Measurements from ENCODE around the gene TMEM266.
A peak's percentile ranks its signal among the peaks of the same experiment; 100 is the strongest.
"Not testable (repeated sequence)": the region's sequence is repeated elsewhere in the genome, so short reads cannot be mapped to it uniquely, and the experiment has no call there.

Gene TMEM266, protein sequence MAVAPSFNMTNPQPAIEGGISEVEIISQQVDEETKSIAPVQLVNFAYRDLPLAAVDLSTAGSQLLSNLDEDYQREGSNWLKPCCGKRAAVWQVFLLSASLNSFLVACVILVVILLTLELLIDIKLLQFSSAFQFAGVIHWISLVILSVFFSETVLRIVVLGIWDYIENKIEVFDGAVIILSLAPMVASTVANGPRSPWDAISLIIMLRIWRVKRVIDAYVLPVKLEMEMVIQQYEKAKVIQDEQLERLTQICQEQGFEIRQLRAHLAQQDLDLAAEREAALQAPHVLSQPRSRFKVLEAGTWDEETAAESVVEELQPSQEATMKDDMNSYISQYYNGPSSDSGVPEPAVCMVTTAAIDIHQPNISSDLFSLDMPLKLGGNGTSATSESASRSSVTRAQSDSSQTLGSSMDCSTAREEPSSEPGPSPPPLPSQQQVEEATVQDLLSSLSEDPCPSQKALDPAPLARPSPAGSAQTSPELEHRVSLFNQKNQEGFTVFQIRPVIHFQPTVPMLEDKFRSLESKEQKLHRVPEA

DNA sequence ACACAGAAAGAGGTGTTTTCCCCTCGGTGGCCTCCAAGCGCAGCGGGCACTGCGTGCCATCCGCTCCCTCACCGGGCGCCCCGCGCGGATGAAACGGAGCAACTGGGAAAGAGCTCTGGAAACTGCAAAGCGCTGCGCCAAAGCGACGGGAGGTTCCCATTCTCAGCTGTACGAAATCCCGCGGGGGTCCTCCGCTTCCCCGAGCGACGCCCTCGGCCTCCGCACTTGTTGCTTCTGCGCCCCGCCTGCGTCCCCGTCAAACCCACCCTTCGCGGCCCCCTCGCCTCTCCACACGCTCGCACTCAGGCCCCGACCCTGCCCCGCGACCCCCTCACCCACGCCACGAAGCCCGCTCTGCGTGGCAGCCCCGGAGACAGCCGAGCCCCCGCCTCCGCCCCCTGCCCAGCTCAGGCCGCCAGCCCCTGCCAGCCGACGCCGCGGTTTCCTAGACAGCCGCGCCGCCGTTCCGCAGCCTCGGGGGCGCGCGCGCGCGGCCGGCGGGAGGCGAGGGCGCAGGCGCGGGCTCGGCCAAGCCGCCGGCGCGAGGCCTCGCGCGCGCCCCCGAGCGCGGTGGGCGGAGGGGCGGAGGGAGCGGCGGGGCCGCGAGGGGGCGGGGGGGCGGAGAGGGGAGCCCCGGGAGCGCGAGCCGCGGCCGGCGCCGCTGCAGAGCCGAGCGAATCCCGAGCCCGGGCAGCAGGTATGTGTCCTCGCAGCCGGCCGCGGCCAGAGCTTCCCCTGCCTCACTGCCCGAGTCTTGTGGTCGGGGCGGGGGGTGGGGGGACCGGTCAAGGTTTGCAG is at the start of gene TMEM266:
TMEM266 (plus strand) TSS at position 666 of the 798 bp plus-strand sequence. CDS start 74,279 bp downstream, outside the sequence.
- DNase-seq (ENCODE audit: low read depth in 2 of 2): peak in 1 of 2 donors; percentile 17

DNA sequence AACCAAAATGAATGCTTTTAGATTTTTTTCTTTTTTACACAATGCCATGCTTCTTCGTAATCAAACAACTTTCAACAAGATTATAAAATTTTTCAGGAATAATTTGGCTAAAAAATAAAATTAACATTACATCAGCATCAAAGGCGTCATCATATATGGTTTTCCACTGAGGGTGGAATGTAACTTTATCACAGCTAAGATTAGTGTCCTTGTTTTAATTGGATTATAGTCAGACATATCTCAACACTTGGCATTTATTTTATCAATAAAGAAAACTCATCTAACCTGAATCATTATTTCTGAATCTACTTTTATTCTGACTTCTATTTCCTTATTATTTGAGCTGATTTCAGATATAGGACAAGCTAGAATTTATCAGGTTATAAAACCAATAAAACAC is 49.2 kb upstream of the TMEM266 start:
- no peak for DNase-seq (ENCODE audit: low read depth in 2 of 2)

DNA sequence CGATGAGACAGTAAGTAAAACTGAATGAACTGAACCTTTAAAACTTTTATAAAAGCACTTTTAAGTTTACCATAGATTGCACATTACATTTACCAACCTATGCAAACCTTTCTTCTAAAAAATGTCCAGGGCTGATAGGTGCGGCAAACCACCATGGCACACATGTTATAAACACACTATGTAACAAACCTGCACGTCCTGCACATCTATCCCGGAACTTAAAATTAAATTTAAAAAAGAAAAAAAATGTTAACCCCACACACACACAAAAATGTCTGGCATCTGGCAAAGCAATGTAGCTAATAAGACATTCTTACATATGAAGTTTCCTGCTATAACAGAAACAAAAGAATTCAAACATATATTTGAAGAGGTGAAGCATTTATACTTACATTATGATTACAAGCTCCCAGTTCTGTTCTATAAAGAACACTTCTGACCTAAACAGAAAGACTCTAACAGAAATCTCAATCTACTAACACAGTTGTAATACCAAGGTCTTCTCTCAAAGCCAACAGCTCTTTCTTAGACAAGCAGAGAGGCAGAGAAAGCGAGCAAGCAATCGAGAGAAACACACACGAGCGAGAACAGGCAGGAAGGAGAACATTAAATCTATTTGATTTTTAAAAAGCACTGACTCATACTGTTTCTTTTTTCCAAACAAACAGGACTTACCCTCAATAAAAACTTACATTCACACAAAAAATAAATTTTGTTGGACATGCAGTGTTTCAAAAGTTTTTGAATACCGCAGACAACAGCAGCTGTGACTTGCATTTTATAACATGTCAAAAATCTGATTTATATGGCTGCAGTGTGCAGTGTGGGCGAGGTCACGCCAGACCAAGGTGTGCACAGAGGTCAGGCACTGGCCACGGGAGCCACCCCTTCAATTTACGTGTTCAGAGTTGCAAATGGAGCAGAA is 47.9 kb upstream of the TMEM266 start, which contains the start of gene NRG4:
NRG4 (minus strand) TSS at position 798 of the 925 bp plus-strand sequence. CDS start 1,194 bp downstream, outside the sequence.
- no peak for DNase-seq (ENCODE audit: low read depth in 2 of 2)

DNA sequence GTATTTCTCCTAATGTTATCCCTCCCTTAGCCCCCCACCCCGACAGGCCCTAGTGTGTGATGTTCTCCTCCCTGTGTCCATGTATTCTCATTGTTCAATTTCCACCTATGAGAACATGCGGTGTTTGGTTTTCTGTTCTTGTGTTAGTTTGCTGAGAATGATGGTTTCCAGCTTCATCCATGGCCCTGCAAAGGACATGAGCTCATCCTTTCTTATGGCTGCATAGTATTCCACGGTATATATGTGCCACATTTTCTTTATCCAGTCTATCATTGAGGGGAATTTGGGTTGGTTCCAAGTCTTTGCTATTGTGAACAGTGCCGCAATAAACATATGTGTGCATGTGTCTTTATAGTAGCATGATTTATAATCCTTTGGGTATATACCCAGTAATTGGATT is 46.3 kb upstream of the TMEM266 start:
- not testable (repeated sequence) for DNase-seq (ENCODE audit: low read depth in 2 of 2)

DNA sequence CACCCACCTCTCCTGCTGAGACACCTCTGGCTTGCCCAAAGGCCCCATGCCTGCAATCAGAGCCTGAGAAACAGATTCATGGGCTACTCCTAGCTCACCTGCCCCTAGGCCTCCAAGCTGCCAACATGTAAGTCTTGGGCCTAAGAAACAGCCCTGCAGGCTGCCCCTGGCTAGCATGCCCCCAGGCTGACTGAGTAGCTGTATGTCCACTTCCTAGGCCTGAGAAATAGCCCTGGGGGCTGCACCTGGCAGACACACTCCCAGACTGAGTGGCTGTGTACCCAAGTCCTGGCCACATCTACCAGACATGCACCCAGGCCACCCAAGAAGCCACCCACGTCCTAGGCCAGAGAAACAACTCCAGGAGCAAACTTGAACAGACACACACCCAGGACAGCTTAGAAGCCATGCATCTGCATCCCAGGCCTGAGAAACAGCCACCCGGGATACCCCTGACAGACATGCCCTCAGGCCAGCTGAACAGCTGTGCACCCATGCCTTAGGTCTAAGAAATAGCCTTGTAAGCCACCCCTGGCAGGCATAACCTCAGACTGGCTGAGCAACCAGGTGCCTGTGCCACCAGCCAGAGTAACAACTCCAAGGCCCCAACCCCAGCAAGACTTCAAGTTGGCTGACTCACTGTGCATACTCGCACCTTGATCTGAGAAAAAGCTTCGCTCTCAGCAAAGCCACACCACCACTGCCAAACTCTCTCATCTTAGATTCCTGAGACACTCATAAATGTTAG is 35.6 kb upstream of the TMEM266 start:
- no peak for DNase-seq (ENCODE audit: low read depth in 2 of 2)

DNA sequence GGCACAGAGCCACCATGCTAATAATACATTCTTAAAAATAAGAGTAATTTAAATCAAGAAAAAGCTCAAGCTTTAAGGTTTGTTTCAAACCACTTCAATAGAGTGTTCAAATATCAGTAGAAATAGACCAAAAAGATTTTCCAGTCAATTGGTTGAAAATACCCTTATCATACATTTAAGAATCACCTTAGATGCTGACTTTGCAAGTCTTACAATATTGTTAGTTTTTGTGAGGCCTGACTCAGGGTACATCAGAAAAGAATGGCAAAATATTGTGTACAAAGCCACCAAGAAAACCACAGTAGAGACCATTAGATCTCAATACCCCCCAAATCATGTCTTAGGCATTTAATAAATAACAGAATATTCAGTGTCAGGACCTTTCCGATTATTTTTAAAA is 27.7 kb upstream of the TMEM266 start:
- DNase-seq (ENCODE audit: low read depth in 2 of 2): no peak

DNA sequence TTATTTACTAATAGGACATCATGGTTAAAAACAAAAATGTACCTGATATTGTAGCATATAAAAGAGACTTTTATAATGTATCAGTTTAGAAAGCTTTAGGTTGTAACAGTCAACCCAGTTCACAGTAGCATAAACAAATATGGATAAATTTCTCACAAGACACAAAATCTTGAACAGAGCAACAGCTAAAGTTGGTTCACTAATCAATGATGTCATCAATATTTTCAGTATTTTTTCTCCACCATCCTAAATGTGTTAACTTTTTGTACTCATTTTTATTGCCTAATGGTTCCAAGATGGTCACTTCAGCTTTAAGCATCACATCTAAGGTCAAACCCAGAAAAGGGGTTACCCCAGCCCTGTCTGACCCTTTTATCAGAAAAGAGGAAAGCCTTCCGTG is 26.3 kb upstream of the TMEM266 start:
- no peak for DNase-seq (ENCODE audit: low read depth in 2 of 2)

DNA sequence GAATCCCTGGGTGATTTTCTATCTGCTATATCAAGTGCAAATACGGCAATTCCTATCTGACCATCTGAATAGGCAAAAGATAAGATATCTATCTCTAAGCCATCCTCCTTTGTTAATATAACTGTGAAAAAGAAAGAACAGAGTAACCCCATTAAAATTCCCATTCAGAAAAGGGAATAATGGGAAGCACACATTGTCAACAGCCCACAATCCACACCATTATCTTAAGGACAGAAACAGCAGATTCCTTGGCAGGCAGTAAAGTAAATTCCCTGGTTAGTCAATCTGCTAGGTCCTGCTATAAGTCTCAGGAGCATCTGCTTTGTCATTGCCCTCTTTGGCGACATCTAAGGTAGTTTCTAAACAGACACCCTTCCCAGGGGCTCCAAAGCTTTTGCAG is 25.7 kb upstream of the TMEM266 start:
- DNase-seq (ENCODE audit: low read depth in 2 of 2): no peak

DNA sequence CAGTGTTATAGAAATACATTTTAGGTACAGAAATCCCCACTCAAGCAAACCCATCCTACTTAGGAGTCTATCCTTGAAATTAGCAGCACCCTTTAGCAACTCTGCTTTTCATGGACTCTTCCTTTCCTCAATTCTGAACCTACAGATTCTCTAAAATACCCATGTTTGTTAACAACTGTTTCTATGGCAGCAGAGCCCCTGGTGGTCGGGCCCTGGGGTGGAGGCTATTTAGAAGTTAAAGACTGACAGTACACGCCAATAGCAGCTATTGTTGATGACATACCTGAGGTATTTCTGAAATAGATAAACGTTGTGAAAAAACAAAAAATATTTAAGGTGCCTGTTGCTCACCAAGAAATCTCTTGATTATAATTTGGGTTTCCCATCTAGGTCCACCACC is 24.2 kb upstream of the TMEM266 start:
- DNase-seq (ENCODE audit: low read depth in 2 of 2): no peak

DNA sequence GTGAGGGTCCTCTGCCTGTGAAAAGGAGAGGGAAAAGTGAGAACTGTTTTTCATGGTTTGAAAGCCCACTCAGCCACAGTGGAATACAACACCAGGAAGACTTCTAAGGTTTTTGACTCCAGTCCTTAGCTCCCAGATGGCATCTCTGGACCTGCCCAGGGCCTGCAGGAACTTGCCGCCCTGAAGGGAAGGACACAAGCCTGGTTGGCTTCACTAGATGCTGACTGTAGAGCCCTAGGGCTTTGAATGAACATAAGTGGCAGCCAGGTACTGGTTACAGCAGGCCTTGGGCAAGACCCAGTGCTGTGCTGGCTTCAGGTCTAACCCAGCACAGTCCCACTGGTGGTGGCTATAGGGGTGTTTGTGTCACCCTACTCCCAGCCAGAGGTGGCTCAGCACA is 21.3 kb upstream of the TMEM266 start:
- no peak for DNase-seq (ENCODE audit: low read depth in 2 of 2)

DNA sequence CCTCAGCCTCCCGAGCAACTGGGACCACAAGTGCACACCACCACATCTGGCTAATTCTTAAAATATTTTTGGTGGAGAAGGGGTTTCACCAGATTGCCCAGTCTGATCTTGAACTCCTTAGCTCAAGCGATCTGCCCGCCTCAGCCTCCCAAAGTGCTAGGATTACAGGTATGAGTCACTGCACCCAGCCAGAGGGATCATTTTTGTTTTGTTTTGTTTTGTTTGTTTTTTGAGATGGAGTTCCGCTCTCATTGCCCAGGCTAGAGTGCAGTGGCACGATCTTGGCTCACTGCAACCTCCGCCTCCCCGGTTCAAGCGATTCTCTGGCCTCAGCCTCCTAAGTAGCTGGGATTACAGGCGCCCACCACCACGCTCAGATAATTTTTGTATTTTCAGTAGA is 5.6 kb upstream of the TMEM266 start:
- DNase-seq (ENCODE audit: low read depth in 2 of 2): not testable (repeated sequence)

DNA sequence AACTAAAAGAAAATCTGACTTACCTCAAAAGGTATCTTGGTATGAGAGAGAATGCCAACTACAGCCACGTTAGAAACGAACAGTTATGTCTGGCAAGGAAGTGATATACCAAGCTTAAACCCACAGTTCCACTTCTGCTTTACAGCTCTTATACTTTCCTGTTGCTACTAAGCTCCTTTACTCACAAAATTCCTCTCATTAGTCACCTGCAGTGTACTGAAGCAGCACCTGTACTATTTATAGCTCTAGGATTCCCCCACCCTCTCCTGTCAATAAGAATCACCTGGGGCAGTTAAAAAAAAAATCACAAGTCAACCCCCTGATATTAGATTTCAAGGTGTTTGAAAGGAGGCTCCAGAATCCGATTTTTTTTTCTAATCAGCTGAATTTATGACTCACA is 2.9 kb upstream of the TMEM266 start:
- DNase-seq (ENCODE audit: low read depth in 2 of 2): no peak

DNA sequence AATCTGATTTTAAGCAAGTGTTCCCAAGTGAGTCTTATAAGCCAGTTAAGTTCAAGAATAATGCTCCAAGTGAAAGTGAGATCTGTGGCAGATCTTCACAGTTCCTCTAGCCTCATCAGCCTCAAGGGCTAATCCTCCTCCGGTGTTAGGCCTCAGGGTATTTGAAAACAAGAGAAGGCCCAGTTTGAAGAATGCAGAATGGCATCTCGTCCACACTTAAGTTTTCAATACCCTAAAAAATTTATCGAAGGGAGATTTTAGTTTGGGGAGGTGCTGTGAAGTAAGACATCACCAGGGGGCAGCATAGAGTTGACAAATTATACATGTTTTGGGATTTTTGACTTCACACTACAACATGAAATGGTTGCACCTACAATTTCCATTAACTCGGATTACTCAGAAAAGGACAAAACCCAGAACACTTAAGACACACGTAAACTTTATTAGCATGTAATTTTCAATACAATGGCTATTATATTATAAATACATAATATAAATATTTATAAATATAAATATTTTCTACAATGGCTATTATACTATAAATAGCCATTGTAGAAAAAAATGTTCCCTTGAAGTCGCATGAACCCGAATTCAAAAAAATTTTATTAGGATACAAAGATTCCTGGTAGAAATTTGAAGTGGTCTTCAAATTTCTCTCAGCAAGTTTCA is 2.3 kb upstream of the TMEM266 start:
- DNase-seq (ENCODE audit: low read depth in 2 of 2): no peak

DNA sequence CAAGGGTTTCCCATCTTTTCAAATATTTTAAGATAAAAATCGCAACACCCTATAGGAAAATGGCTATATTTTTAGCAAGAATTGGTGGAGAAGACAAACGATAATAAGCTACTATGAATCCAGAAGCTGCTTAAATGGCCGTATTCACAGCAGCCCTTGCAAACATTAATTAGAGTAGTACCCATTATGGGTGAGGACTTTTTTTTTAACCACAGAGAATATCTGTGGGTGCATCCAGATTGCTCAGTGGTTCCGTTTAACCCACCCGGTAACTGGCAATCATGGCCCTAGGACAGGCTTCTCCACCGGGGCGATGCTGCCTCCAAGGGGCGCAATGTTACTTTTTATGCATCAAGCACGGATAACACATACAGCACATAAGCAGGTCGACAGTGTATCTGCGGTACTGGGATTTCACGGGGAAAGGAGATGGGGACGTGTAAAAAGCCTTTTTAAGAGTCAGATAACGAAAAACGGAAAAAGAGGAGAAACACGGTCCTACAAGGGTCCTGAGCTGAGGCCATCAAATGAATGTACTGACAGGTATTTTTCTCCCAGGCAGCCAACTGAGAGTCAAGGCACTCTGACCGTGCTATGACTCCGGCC is 968 bp upstream of the TMEM266 start:
- DNase-seq (ENCODE audit: low read depth in 2 of 2): no peak

DNA sequence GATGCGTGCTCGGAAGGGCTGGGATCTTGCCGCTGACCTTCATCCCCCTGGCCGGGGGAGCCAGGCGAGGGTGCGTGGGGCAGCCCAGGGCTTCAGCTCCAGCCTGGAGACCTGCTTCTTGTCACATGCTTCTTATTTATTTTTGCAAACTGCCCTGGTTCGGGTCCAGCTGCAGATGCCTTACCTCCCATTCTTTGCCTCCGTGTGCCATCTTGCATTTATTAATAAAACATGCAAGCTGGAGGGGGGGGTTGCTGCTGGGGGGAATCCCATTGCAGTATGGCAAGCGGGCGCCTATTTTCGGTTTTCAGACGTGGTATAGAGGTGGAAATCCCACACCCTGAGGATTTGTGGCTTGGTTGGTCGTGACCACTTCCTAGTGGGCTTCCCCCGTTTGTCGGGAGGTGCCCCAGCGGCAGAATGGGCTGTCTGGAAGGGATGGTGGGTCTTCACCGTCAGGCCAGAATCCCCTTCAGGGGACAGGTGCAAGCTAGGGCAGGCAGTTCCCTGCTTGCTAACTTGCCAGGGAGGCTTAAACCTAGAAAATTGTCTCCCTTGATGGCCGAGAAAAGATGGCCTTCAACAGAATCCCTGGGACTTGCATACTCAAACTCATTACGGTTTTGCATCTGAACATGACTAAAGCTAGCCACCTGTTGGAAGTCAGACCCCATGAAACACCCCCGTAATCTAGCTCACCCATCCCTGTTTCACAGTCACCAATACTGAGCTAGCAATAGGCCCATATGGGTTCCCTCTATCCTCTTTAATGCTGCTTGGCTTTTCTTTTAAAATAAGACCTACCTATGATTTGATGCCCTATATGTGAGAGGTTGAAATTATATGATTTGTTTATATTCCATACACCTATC is 569 bp downstream of the TMEM266 start:
- DNase-seq (ENCODE audit: low read depth in 2 of 2): peak in 1 of 2 donors; percentile 21

DNA sequence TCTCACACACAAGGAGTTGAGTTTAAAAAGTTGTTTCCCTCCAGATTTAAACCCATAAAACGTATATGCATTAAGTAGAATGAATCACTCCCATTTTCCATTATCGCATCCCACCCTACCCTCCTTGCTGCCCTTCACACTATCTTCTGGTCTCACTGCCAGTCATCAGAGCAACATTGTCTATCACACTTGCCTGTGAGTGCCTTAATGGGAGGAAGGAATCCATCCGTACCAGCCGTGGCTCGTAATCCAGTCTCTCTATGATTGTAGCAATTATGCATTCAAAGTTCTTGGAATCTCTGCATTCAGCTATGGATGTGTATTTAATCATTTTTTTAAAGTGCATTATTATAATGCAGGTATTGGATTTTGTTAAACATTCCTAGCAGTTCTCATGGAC is 1.9 kb downstream of the TMEM266 start:
- DNase-seq (ENCODE audit: low read depth in 2 of 2): no peak

DNA sequence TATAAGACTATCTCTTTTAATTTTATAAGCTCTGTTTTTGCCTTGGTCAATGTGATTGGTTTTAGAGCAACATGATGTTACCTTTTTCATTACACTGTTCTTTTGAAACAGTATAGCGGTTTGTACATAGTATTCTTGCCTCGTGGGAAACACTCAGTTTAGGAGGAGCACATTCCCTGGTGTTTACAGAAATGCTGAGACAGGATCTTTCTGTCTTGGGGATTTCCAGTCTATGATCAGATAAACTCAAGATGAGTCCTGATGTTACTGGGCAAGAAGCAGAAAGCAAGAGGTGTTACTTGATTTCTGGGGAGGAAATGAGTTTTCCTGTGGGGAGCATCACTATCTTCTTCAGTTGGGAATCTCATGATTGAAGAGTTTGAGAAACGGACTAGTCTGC is 2.5 kb downstream of the TMEM266 start:
- no peak for DNase-seq (ENCODE audit: low read depth in 2 of 2)

DNA sequence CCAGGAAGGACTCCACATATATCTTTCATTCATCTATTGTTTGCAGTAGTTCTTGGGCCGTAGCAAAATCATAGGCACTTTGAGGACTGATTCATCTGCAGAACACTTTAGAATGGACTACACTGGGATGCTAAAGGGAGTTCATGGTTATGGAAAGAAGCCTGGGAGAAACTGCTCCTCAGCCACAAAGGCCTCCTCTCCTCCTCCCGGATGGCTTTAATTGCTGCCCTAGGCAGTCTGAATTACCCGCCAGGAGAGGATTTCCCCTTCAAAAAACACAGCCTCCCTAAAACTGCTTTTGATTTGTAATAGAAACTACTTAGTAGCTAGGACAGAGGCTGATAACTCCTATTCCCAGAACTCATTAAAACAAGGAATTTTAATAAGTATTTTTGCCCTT is 4.6 kb downstream of the TMEM266 start:
- no peak for DNase-seq (ENCODE audit: low read depth in 2 of 2)

DNA sequence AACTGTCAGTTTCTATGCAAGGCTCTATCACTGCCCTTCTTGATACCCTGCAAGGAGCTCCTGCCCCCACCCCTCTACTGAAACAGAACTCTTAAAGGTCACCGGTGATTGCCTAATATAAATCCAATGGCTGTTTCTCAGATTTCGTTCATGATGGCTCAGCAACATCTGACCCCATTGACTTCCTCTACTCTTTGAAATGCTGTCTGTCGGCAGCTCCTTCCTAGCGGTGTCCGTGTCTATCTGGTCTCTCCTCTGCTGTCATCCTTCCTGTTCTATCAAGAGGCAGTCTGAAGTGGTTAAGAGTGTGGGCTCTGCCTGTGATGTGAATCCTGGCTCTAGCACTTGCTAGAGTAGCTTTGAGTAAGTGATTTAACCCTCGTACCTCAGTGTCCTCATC is 5.5 kb downstream of the TMEM266 start:
- no peak for DNase-seq (ENCODE audit: low read depth in 2 of 2)

Measured in stimulated activated CD8-positive, alpha-beta memory T cell treated with anti-CD3 and anti-CD28 coated beads, Interleukin-7, amount 100 ng/mL, for 4 hours (primary cell).